Measurements from ENCODE around the gene MIA3.

Gene MIA3

GRCh38 chr1:222618880-222619596, 1.1 kb downstream of the MIA3 start:
- peak; percentile 22 for DNase-seq

GRCh38 chr1:222620566-222620965, 2.7 kb downstream of the MIA3 start:
- DNase-seq: no peak

GRCh38 chr1:222622765-222623164, 4.9 kb downstream of the MIA3 start:
- no peak for DNase-seq

GRCh38 chr1:222623458-222623857, 5.6 kb downstream of the MIA3 start:
- DNase-seq: no peak

GRCh38 chr1:222624214-222624613, 6.3 kb downstream of the MIA3 start:
- no peak for DNase-seq

- no peak for DNase-seq
These were observed 9.3 kb downstream of the MIA3 start for GRCh38 chr1:222627232-222627631.

GRCh38 chr1:222629921-222630535, 12.1 kb downstream of the MIA3 start:
- DNase-seq: no peak

- no peak for DNase-seq
These were observed 13.8 kb downstream of the MIA3 start for GRCh38 chr1:222631611-222632208.

GRCh38 chr1:222632749-222633148, 14.9 kb downstream of the MIA3 start:
- no peak for DNase-seq

- peak; percentile 95 for DNase-seq
These were observed 16.5 kb downstream of the MIA3 start for GRCh38 chr1:222634180-222635013.

GRCh38 chr1:222641269-222641948, 23.5 kb downstream of the MIA3 start:
- DNase-seq: no peak

GRCh38 chr1:222642468-222642867, 24.6 kb downstream of the MIA3 start:
- DNase-seq: no peak

- DNase-seq: peak; percentile 49
These were observed 25.7 kb downstream of the MIA3 start for GRCh38 chr1:222643606-222643937.

GRCh38 chr1:222643938-222644635, 26.2 kb downstream of the MIA3 start:
- DNase-seq: peak; percentile 100

- peak; percentile 55 for DNase-seq
These were observed 26.7 kb downstream of the MIA3 start for GRCh38 chr1:222644636-222644980.

- no peak for DNase-seq
These were observed 34.8 kb downstream of the MIA3 start for GRCh38 chr1:222652676-222653075.

GRCh38 chr1:222653178-222653827, 35.4 kb downstream of the MIA3 start:
- no peak for DNase-seq

- peak; percentile 96 for DNase-seq
These were observed 37.0 kb downstream of the MIA3 start for GRCh38 chr1:222654849-222655248.

- DNase-seq: peak; percentile 52
These were observed 38.7 kb downstream of the MIA3 start for GRCh38 chr1:222656391-222657155.

- DNase-seq: no peak
These were observed 40.0 kb downstream of the MIA3 start for GRCh38 chr1:222657899-222658298.

GRCh38 chr1:222663431-222663934, 45.6 kb downstream of the MIA3 start:
- no peak for DNase-seq

Data from suppressor macrophage treated with lipopolysaccharide for 4 hours (primary cell).